Vagina (tissue), 2 donors: ENCODE results near the gene NAV2.

ENCODE experiments used
- CTCF ChIP-seq, 3 experiments: fragments of 450-650 bp in 2 of 3; fragments of 200-600 bp in 1 of 3; sonication (generic) in 1 of 3; IDR thresholded peaks; one replicate each; pipeline ENCODE4 v1.5.1; 2017 to 2019; ENCODE audit warnings: antibody characterized with exemption in 3 of 3, mild to moderate bottlenecking in 2 of 3, moderate library complexity in 2 of 3
- POLR2A ChIP-seq, 2 donors: fragments of 450-650 bp; IDR thresholded peaks; one replicate each; pipeline ENCODE4 v1.6.1; 2017; ENCODE audit warnings: antibody characterized with exemption in 2 of 2, mild to moderate bottlenecking in 2 of 2, moderate library complexity in 2 of 2

- TF ChIP-seq POLR2A (IDR thresholded peaks at IDR 0.05) (no peak), CTCF (IDR thresholded peaks at IDR 0.05) (no peak)
Observed at GRCh38 chr11:20155683-20156279, 443.1 kb downstream of the NAV2 start.
